HG03575 (cell line): ENCODE measurements around the gene AFDN.

ENCODE experiments used
- ATAC-seq: cut with Tn5 transposase; IDR thresholded peaks from one replicate; pipeline ENCODE4 v1.9.1; 2021; ENCODE audit not compliant: unreplicated experiment, insufficient number of reproducible peaks, low FRiP score; ENCODE audit errors: extremely low read depth

The AFDN gene

GRCh38 chr6:167793421-167793820, 33.3 kb upstream of the AFDN start:
- no peak for ATAC-seq

DNA sequence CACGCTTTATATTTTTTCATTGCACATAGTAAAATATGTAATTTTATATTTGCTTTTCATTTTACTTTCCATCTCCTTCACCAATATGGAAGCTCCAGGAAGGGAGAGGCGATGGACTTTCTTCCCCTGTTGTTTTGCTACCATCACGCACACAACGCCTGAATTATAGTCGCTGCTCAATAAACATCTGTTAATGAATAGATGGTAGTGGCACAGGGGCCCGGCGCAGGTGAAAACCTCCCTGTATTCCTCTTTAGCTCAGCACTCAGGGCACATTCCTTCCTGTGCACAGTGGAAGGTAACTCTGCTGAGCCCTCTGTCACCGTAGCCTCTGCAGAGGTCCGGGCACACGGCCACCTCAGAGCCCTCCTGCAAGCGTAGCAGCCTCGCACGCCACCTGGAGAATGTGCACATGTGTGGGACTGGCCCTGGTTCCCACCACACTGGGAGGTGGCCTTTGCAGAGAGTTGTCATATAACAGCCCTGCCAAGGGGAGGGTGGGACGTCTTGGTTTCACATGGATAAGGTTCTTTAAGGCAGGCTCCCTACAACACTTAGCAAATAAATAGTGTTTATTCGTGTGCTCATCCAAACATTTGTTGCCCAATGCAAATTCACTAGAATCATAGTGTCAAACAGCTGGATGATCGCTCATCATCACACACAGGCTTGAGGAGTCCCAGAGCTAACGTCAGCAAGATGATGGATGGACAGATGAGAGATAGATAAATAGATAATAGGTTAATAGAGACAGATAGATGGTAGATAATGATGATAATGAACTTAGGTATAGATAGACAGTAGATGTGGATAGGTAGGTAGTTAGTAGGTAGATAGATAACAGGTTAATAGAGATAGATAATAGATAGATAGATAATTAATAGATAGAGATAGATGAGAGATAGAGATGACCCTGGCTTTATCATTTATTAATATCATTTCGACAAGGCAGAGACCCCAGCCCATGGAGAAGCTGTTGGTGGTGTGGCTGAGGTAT, 32.3 kb upstream of the AFDN start:
- ATAC-seq = no peak

DNA sequence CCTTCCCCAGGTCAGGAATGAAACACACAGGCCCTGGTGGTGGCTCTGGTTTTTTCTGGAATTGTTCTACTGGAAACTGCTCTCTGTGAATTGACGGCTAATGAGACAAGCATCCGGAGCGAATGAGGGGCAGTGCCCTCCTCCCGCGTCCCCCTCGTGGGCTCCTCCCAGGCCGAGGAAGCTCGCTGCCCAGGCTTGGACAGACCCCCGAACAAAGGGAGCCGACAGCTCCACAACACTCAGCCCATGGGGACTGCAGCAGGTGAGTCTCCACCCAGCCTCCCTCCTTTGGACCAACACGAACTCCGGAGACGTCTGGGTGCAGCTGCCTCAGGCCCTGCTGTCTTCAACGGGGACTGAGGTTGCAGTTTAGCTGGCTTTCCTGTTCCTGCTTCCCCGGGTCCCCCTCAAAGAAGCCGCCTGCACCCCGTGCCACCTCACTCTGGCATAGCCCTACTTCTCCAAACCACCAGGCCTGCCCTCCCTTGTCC, 31.3 kb upstream of the AFDN start:
- no peak for ATAC-seq

GRCh38 chr6:167795874-167796191, 30.9 kb upstream of the AFDN start:
- ATAC-seq = no peak

- ATAC-seq = no peak
These were observed 30.3 kb upstream of the AFDN start for GRCh38 chr6:167796192-167796981.

DNA sequence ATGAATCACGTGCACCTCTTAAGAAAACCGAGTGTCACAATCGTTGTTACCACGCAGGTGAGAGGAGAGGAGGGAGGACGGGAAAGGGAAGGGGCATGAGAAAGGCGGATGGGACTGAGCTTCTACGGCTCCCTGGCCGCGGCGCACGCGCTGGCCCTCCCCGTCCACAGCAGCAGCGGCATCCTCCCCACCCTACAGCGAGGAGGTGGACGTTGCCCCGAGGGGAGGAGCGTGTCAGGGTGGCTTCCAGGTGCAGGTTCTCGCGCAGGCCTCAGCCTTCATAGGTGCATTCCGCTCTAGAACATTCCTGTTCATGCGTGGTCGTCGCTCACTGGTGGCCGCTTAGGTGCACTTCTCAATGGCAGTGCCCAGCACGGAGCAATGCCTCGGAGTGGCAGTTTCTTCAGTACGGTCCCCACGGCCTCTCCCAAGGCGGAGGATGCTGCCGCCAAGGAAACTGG, 29.7 kb upstream of the AFDN start:
- ATAC-seq = no peak

DNA sequence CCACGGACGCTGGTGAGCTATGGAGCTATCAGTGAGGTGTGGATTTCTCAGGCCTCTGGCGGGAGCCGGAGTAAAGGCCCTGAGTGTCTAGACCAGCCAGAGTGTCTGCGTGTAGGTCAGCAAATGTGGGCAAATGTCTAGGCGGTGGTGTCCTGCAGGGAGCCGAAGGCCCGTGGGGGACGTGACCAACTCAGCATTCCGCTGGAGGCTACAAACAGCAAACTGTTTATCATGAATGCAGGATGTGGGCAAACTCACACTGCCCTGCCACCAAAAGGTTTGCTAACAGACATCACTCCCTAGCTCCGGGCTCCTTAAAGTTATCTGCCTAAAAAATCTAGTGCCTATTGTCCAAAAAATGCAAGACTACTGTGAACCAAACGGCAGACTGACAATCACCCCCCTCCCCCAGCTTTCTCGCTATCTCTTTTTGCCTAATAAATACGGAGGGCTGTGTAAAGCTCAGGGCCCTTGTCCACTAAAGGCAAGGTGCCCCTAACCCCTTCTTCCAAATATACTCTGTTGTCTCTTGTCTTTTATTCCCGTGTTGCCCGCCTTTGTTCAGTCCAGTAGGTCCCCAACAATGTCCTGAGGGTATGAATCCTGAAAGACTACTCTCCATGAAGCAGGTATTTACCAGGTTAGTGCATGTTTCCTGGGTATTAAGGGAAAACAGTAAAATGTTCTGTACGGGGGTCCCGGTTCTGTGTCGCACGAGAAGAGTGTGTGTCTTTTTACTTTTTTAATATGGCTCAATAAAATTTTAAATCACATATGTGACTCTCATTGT, 29.0 kb upstream of the AFDN start:
- ATAC-seq = no peak

DNA sequence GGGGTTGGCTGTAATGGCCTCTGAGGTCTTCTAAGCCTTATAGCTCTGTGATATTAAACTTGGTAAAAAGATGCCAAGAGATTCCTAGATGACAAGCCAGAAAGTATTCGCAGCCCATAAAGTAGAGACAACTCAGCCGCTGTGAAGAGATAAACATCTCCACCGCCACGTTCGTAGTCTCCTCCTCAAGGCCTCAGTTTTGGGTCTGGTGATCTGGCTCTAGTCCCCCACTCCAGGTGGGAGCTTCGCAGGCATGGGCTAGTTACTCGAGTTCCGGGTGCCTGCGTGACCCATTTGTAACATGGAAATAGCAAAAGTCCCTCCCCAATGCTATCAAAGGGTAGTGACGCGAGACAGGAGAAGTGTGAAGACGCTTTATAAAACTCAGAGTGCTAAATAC, 28.3 kb upstream of the AFDN start:
- no peak for ATAC-seq

DNA sequence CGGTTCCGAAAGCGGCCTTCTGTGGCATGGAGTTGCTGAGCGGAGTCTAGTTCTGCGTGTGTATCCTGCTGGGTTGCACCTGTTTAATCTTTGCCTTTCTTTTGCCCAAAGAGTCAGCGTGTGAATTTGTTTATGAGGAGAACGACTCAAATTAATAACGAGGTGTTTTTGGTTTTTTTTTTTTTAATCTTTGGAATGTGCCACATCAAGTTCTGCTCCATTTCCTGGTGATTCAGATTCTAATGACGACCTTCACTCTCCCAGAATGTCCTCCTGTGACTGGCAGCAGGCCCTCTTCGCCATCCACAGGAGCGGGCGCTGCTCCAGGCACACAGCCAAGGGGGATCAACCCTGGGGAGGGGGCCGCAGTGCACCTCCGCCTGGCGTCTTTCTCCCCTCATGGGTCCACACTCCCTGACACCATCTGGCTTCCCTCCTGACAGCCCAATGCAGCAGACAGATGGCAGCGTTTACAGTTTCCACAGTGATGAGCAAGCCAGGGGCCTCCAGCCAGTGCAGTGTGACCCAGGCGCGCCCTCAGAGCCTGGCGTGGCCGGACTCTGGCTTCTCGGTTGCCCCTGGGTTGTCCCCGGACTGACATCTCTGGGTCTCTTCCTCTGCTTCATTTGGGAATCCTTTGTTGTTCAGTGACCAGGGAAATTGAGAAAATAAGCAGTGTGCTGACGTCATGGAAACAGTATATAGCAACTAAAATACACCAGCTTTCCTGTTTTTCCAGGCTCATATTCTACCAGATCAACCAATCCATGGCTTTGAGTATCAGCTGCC, 27.5 kb upstream of the AFDN start:
- ATAC-seq = no peak

GRCh38 chr6:167800549-167800948, 26.2 kb upstream of the AFDN start:
- no peak for ATAC-seq

DNA sequence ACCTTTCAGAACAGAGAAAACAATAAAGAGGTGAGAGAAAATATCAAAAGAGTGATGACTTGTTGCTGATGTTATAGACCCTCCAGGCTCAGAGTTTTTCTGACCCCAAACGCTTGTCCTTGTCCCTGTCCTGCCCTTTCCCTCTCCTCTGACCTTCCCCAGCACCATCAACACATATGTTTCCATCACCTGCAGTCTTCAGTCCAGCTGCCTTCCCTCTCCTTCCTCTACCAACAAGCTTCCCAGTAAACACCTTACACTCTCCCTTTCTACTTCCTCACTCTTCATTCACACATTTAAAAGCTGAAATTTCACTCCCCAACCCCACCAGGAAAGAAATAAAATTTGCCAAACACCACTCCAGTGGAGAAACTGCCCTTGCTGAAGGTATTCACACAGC, 25.4 kb upstream of the AFDN start:
- no peak for ATAC-seq

- ATAC-seq = no peak
These were observed 24.4 kb upstream of the AFDN start for GRCh38 chr6:167802339-167802738.

DNA sequence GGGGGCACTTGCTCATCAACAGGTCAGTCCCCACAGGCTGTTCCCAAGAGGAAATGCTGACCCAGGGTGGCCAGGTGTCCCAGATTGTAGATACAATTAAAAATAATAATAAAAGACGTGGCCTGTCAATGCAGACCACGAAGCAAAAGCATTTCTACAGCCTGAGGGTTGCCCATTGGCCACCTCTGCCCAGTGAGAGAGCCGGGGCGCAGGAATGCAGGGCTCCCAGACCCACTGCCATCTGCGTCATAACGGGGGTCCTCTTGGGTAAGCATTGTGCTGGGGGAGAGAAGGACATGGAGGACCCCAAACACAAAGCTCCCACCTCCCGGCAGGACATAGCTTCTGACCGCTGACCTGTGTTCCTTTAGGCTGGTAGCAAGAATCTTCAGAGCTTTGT, 22.9 kb upstream of the AFDN start:
- ATAC-seq = no peak

- no peak for ATAC-seq
These were observed 22.3 kb upstream of the AFDN start for GRCh38 chr6:167804281-167805013.

GRCh38 chr6:167805349-167806060, 21.2 kb upstream of the AFDN start:
- no peak for ATAC-seq

DNA sequence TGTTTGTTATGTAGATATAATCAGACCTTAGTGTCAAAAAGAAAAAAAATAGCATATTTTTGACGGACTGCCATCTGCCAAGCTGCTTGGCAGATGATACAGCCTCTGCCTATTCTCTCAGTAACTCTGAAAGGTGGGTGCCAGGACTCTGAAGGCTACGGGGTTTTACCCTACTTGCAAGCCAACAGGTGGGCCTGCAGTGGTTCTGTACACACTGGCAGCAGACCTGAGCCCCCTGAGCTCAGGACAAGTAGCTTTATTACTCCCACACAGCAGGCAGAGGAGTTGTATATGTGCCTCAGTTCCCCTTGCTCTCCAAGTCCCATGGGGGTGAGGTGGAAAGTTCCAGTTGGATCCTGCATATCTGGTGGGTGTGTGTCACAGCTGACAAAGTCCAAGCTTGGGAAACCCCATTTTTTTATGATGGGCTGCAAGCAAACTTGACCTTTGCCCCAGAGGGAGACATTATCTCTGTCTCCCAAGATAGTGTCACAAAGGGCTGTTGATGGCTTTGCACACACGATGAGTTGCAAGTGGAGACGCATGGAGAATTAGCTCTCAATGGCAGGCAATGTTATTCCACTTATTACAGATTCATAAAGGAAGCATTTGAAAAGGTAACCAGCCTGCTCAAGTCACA, 20.5 kb upstream of the AFDN start:
- ATAC-seq = no peak

GRCh38 chr6:167807200-167807599, 19.5 kb upstream of the AFDN start:
- no peak for ATAC-seq
